ENCODE data around the gene MACF1.

The MACF1 gene

GRCh38 chr1:39384305-39384704 lies 179.8 kb downstream of the MACF1 start:
- Histone ChIP-seq H4K20me1 (ENCODE audit: insufficient read depth) (no peaks in the 10 kb centered on the region), H3K79me2 (ENCODE audit: insufficient read depth, low read depth) (no peaks in the 10 kb centered on the region), H3K27ac (no peak overlapping the region), H3K4me3 (IDR thresholded peaks at IDR 0.05; ENCODE audit: insufficient read depth, low read depth, low read length) (no peak overlapping the region), H3K4me2 (no peak overlapping the region), H3K4me1 (ENCODE audit: low read depth, poor library complexity, severe bottlenecking) (no peaks in the 10 kb centered on the region), H3K27me3 (ENCODE audit: insufficient read depth, low read depth) (no peaks in the 10 kb centered on the region), H3K9ac (no peak overlapping the region), H2AFZ (ENCODE audit: low read depth) (no peak overlapping the region), H3K36me3 (ENCODE audit: insufficient read depth) (no peaks in the 10 kb centered on the region; the same call in 1 of the 2 replicates)
- no peak for TF ChIP-seq CTCF (conservative IDR thresholded peaks at IDR 0.05; ENCODE audit: low read depth, low read length)

- no peak overlapping the region for H3K9ac ChIP-seq
- no peaks in the 10 kb centered on the region for H3K79me2 ChIP-seq (ENCODE audit: insufficient read depth, low read depth)
- H3K27me3 ChIP-seq (ENCODE audit: insufficient read depth, low read depth) = no peaks in the 10 kb centered on the region
- H3K4me3 ChIP-seq (IDR thresholded peaks at IDR 0.05; ENCODE audit: insufficient read depth, low read depth, low read length) = no peak overlapping the region
- H2AFZ ChIP-seq (ENCODE audit: low read depth) = no peak overlapping the region
- H4K20me1 ChIP-seq (ENCODE audit: insufficient read depth) = no peaks in the 10 kb centered on the region
- no peak for TF ChIP-seq CTCF (conservative IDR thresholded peaks at IDR 0.05; ENCODE audit: low read depth, low read length)
- no peak overlapping the region for H3K4me2 ChIP-seq
- no peaks in the 10 kb centered on the region for H3K4me1 ChIP-seq (ENCODE audit: low read depth, poor library complexity, severe bottlenecking)
- H3K36me3 ChIP-seq (ENCODE audit: insufficient read depth) = no peaks in the 10 kb centered on the region; the same call in 1 of the 2 replicates
- no peak overlapping the region for H3K27ac ChIP-seq
Observed at GRCh38 chr1:39385067-39385988, 180.8 kb downstream of the MACF1 start.

- Histone ChIP-seq H3K36me3 (ENCODE audit: insufficient read depth) (no peaks in the 10 kb centered on the region; the same call in 1 of the 2 replicates), H3K9ac (no peak overlapping the region), H2AFZ (ENCODE audit: low read depth) (no peak overlapping the region), H3K4me3 (IDR thresholded peaks at IDR 0.05; ENCODE audit: insufficient read depth, low read depth, low read length) (no peak overlapping the region), H3K27me3 (ENCODE audit: insufficient read depth, low read depth) (no peaks in the 10 kb centered on the region), H3K27ac (no peak overlapping the region), H3K4me2 (no peak overlapping the region), H3K79me2 (ENCODE audit: insufficient read depth, low read depth) (no peaks in the 10 kb centered on the region), H4K20me1 (ENCODE audit: insufficient read depth) (no peaks in the 10 kb centered on the region), H3K4me1 (ENCODE audit: low read depth, poor library complexity, severe bottlenecking) (no peaks in the 10 kb centered on the region)
- no peak for TF ChIP-seq CTCF (conservative IDR thresholded peaks at IDR 0.05; ENCODE audit: low read depth, low read length)
Observed at GRCh38 chr1:39386997-39387396, 182.5 kb downstream of the MACF1 start.

- H3K4me2 ChIP-seq = no peak overlapping the region
- H3K4me1 ChIP-seq (ENCODE audit: low read depth, poor library complexity, severe bottlenecking) = no peaks in the 10 kb centered on the region
- TF ChIP-seq CTCF (conservative IDR thresholded peaks at IDR 0.05; ENCODE audit: low read depth, low read length) = no peak
- H3K27ac ChIP-seq = no peak overlapping the region
- no peaks in the 10 kb centered on the region; the same call in 1 of the 2 replicates for H3K36me3 ChIP-seq (ENCODE audit: insufficient read depth)
- no peak overlapping the region for H2AFZ ChIP-seq (ENCODE audit: low read depth)
- H3K9ac ChIP-seq = no peak overlapping the region
- no peaks in the 10 kb centered on the region for H4K20me1 ChIP-seq (ENCODE audit: insufficient read depth)
- no peak overlapping the region for H3K4me3 ChIP-seq (IDR thresholded peaks at IDR 0.05; ENCODE audit: insufficient read depth, low read depth, low read length)
- no peaks in the 10 kb centered on the region for H3K27me3 ChIP-seq (ENCODE audit: insufficient read depth, low read depth)
- H3K79me2 ChIP-seq (ENCODE audit: insufficient read depth, low read depth) = no peaks in the 10 kb centered on the region
Observed at GRCh38 chr1:39387452-39387851, 183.0 kb downstream of the MACF1 start.

All from KMS-11 (cell line).